IMR-90 (cell line): Measurements from ENCODE around the gene HS6ST2. TPM values are rescaled to one million over a fixed set of nuclear protein-coding genes. Genes with fewer than 3 reads are reported as not detected.

Experiments
- ATAC-seq: fragments of 200-7000 bp; cut with Tn5 transposase; 2 replicates; pipeline ENCODE4 v1.9.1; 2020; ENCODE audit warnings: low read depth, mild to moderate bottlenecking, moderate library complexity
- BruUV-seq: library from RNA; stranded (reverse); fragments of 400-500 nt; replicated peaks from 2 replicates; lab custom pipeline; 2021; lab: Mats Ljungman, UMichigan
- CTCF ChIA-PET: fragments of 300-600 bp; formaldehyde crosslinking; extraction: SDS; loops from one replicate; lab custom pipeline; 2021; ENCODE audit warnings: antibody characterized with exemption; lab: Yijun Ruan, JAX
- POLR2A ChIA-PET: fragments of 300-600 bp; sonication (Branson Sonifier 250); formaldehyde crosslinking; loops from one replicate; lab custom pipeline; 2022; ENCODE audit warnings: antibody characterized with exemption; ENCODE audit not compliant: unreplicated experiment; lab: Charles Lee
- DNase-seq: peaks from one replicate; pipeline ENCODE4 v3.0.0; 2013
- H2AFZ ChIP-seq: replicated peaks from 2 replicates; pipeline ENCODE3; 2013; ENCODE audit warnings: low read length, mild to moderate bottlenecking; ENCODE audit not compliant: poor library complexity
- H2AK5ac ChIP-seq: 2 replicates; pipeline ENCODE4 v1.6.1; 2013; ENCODE audit warnings: low read depth, low read length, inconsistent platforms
- H2AK9ac ChIP-seq: replicated peaks from 2 replicates; pipeline ENCODE3; 2013; ENCODE audit warnings: mild to moderate bottlenecking, low read depth, low read length, moderate library complexity; ENCODE audit not compliant: poor library complexity
- H2BK120ac ChIP-seq: 2 replicates; pipeline ENCODE4 v1.6.1; 2013; ENCODE audit warnings: low read depth, low read length, inconsistent platforms
- H2BK15ac ChIP-seq: 3 replicates; pipeline ENCODE4 v1.6.1; 2013; ENCODE audit warnings: low read depth, low read length, inconsistent platforms
- H2BK20ac ChIP-seq: 2 replicates; pipeline ENCODE4 v1.6.1; 2013; ENCODE audit warnings: low read depth, mild to moderate bottlenecking, inconsistent platforms, low read length, moderate library complexity
- H2BK5ac ChIP-seq: 2 replicates; pipeline ENCODE4 v1.6.1; 2013; ENCODE audit warnings: mild to moderate bottlenecking, low read depth, low read length, inconsistent platforms; ENCODE audit not compliant: poor library complexity, severe bottlenecking
- H3K14ac ChIP-seq: replicated peaks from 2 replicates; pipeline ENCODE4 v1.6.1; 2013; ENCODE audit warnings: low read depth, low read length, inconsistent platforms
- H3K18ac ChIP-seq: 2 replicates; pipeline ENCODE4 v1.6.1; 2013; ENCODE audit warnings: low read depth, low read length, control low read depth
- H3K23ac ChIP-seq: 2 replicates; pipeline ENCODE4 v1.6.1; 2013; ENCODE audit warnings: low read depth, low read length, inconsistent platforms
- H3K27ac ChIP-seq: 2 replicates; pipeline ENCODE4 v1.5.1; 2013; ENCODE audit warnings: mild to moderate bottlenecking, control low read depth, low read length; ENCODE audit not compliant: insufficient read depth
- H3K27me3 ChIP-seq: 2 replicates; pipeline ENCODE4 v1.6.1; 2013; ENCODE audit warnings: low read length; ENCODE audit not compliant: control insufficient read depth, insufficient read depth
- H3K36me3 ChIP-seq: 2 replicates; pipeline ENCODE4 v1.6.1; 2013; ENCODE audit warnings: low read length, mixed read lengths; ENCODE audit not compliant: control insufficient read depth, insufficient read depth
- H3K4ac ChIP-seq: 2 replicates; pipeline ENCODE4 v1.6.1; 2013; ENCODE audit warnings: low read depth, low read length, inconsistent platforms
- H3K4me1 ChIP-seq: 2 replicates; pipeline ENCODE4 v1.6.1; 2013; ENCODE audit warnings: low read length, mixed read lengths; ENCODE audit not compliant: control insufficient read depth, insufficient read depth
- H3K4me2 ChIP-seq: 2 replicates; pipeline ENCODE4 v1.6.1; 2013; ENCODE audit warnings: low read depth, mild to moderate bottlenecking, control low read depth, low read length, moderate library complexity
- H3K4me3 ChIP-seq: 2 replicates; pipeline ENCODE4 v1.5.1; 2013; ENCODE audit warnings: low read depth, mild to moderate bottlenecking, control low read depth, low read length, moderate library complexity; ENCODE audit not compliant: insufficient read depth
- H3K56ac ChIP-seq: 2 replicates; pipeline ENCODE4 v1.6.1; 2013; ENCODE audit warnings: low read length, inconsistent platforms; ENCODE audit not compliant: insufficient read depth; ENCODE audit errors: extremely low read depth
- H3K79me1 ChIP-seq, 2 experiments: 2 replicates each; pipeline ENCODE4 v1.6.1; 2013; ENCODE audit warnings: low read length in 2 of 2, inconsistent platforms in 1 of 2, low read depth in 1 of 2
- H3K9ac ChIP-seq: 2 replicates; pipeline ENCODE4 v1.6.1; 2013; ENCODE audit warnings: low read depth, low read length, control low read depth
- H3K9me1 ChIP-seq: 2 replicates; pipeline ENCODE4 v1.6.1; 2013; ENCODE audit warnings: low read length, inconsistent platforms; ENCODE audit not compliant: insufficient read depth
- H3K9me3 ChIP-seq: 2 replicates; pipeline ENCODE4 v1.6.1; 2013; ENCODE audit warnings: low read length; ENCODE audit not compliant: control insufficient read depth, insufficient read depth
- H4K20me1 ChIP-seq: 2 replicates; pipeline ENCODE4 v1.6.1; 2013; ENCODE audit warnings: low read length, inconsistent platforms; ENCODE audit not compliant: insufficient read depth
- H4K5ac ChIP-seq: 2 replicates; pipeline ENCODE4 v1.6.1; 2013; ENCODE audit warnings: mild to moderate bottlenecking, low read depth, low read length, control low read depth
- H4K8ac ChIP-seq, 2 experiments: 2 replicates each; pipeline ENCODE4 v1.6.1; 2013; ENCODE audit warnings: low read depth in 2 of 2, low read length in 2 of 2, control low read depth in 1 of 2, inconsistent platforms in 1 of 2
- H4K91ac ChIP-seq: 2 replicates; pipeline ENCODE4 v1.6.1; 2013; ENCODE audit warnings: low read depth, low read length, inconsistent platforms; ENCODE audit not compliant: insufficient read depth
- BHLHE40 ChIP-seq: fragments of 150-350 bp; IDR thresholded peaks from 2 replicates; pipeline ENCODE4 v1.6.1; 2016; ENCODE audit warnings: mild to moderate bottlenecking, low read depth, low read length
- POLR2A ChIP-seq: IDR thresholded peaks from 2 replicates; pipeline ENCODE4 v1.6.1; 2012; ENCODE audit warnings: mild to moderate bottlenecking, low read depth, low read length
- RCOR1 ChIP-seq: IDR thresholded peaks from 2 replicates; pipeline ENCODE4 v1.6.1; 2012; ENCODE audit warnings: mild to moderate bottlenecking, low read length, improper control_type of control experiment; ENCODE audit not compliant: insufficient replicate concordance
- dilution Hi-C: fragments of 300-500 bp; cut with HindIII; formaldehyde crosslinking; loops from one replicate; pipeline ENCODE4 v1.14.3; 2018; ENCODE audit warnings: low sequenced_read_pairs; ENCODE audit not compliant: unreplicated experiment
- in situ Hi-C: fragments of 300-500 bp; cut with MboI; formaldehyde crosslinking; loops from 3 replicates; pipeline ENCODE4 v1.14.3; 2019; ENCODE audit warnings: low sequenced_read_pairs, inconsistent platforms, mixed read lengths
- intact Hi-C: fragments of 100-400 bp; cut with micrococcal nuclease; formaldehyde crosslinking; loops from 2 replicates; pipeline ENCODE4 v1.10.0; 2022
- polyA plus RNA-seq, 3 experiments: library from polyadenylated mRNA; depleted of rRNA; stranded (reverse); fragments of >200 nt; gene quantifications; 2 replicates each; pipeline ENCODE4 v1.2.3, GENCODE V29; 2012; ENCODE audit warnings: low replicate concordance in 1 of 3
- total RNA-seq: library from RNA; depleted of rRNA; stranded (reverse); fragments of >200 nt; gene quantifications from 2 replicates; pipeline ENCODE4 v1.2.3, GENCODE V29; 2012

Gene HS6ST2
- total and polyA plus RNA-seq, 2 of the 4 experiments (the other 2 are of a cell fraction), result not detected

DNA sequence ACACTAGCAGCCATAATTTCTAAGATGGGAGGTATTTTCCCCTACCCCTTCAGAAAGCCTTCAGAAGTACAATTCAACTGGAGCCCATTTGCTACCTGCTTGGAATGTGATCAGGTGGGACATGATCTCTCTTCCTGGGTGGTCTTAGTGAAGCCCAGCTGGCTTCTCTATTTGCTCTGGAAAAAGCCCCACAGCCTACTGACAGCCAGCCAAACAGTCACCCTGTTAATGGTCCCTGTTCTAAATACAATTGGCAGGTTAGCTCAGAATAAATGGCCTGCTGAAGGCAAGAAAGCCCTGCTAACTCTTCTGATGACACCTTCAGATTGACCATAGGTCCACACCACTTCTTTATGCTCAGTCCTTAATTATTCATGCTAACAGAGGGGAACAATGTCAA is 39.9 kb downstream of the HS6ST2 start:
- H2BK15ac ChIP-seq, result no peak overlapping the region
- no peak overlapping the region for H3K9ac ChIP-seq
- no peaks in the 10 kb centered on the region for H3K4me1 ChIP-seq
- POLR2A ChIA-PET, result no interaction called here
- ATAC-seq (no peak), DNase-seq (no peak)
- H2BK20ac ChIP-seq, result no peak overlapping the region
- no peak overlapping the region for H4K8ac ChIP-seq
- no peak overlapping the region for H2BK5ac ChIP-seq
- no peak overlapping the region for H2BK120ac ChIP-seq
- no peak overlapping the region for H4K91ac ChIP-seq
- no peak overlapping the region for H3K4ac ChIP-seq
- CTCF ChIA-PET, result no interaction called here
- H3K9me3 ChIP-seq, result no peaks in the 10 kb centered on the region; the same call in 1 of the 2 replicates
- H3K18ac ChIP-seq, result no peak overlapping the region
- intact Hi-C loops, result no loop called here
- no peak overlapping the region for H4K5ac ChIP-seq
- peaks cover 2% of the 10 kb centered on the region; the same call in 1 of the 2 replicates for H3K27me3 ChIP-seq
- no peak for TF ChIP-seq RCOR1
- no peak for TF ChIP-seq BHLHE40
- no peak for TF ChIP-seq POLR2A
- no peak overlapping the region for H3K23ac ChIP-seq
- H3K36me3 ChIP-seq, result no peaks in the 10 kb centered on the region
- H2AK9ac ChIP-seq, result no peak overlapping the region
- no peak overlapping the region for H2AFZ ChIP-seq
- no peak overlapping the region for H2AK5ac ChIP-seq
- dilution Hi-C loops, result no loop called here
- H3K56ac ChIP-seq, result no peak overlapping the region
- no peak overlapping the region for H3K14ac ChIP-seq
- H4K20me1 ChIP-seq, result no peaks in the 10 kb centered on the region
- no peak overlapping the region for H3K4me2 ChIP-seq
- in situ Hi-C loops, result no loop called here
- BruUV-seq, result no TSS peak
- H3K9me1 ChIP-seq, result no peaks in the 10 kb centered on the region
- H3K79me1 ChIP-seq, result no peaks in the 10 kb centered on the region
- no peak overlapping the region for H3K4me3 ChIP-seq
- H3K27ac ChIP-seq, result no peak overlapping the region
